HL-60 (cell line): Measurements from ENCODE around the gene TRAPPC12.

ENCODE experiments used
- CTCF ChIP-seq: IDR thresholded peaks from one replicate; pipeline ENCODE4 v1.5.1; 2011; ENCODE audit warnings: low read length, control low read depth, inconsistent platforms; ENCODE audit not compliant: insufficient read depth
- GABPA ChIP-seq: IDR thresholded peaks from 2 replicates; pipeline ENCODE4 v1.6.1; 2012; ENCODE audit warnings: low read depth
- POLR2AphosphoS5 ChIP-seq: IDR thresholded peaks from 2 replicates; pipeline ENCODE4 v1.6.1; 2012; ENCODE audit warnings: low read depth

- TF ChIP-seq POLR2AphosphoS5 (no peak), CTCF (no peak), GABPA (no peak)
Observed at GRCh38 chr2:3433776-3434400, 54.4 kb downstream of the TRAPPC12 start.
